Ovary (tissue), 9 donors: ENCODE measurements around the gene ASIP. TPM values are rescaled to one million over a fixed set of nuclear protein-coding genes. Genes with fewer than 3 reads are reported as not detected.
A peak's percentile ranks its signal among the peaks of the same experiment; 100 is the strongest.

Experiments used
- DNase-seq, 5 donors: peaks; one replicate each; pipeline ENCODE4 v3.0.0-alpha.2; 2019 to 2020
- H3K27ac ChIP-seq, 2 donors: fragments of 200-600 bp; one replicate each; pipeline versions ENCODE4 v1.5.1 to v1.8.0; 2019 to 2022
- H3K27me3 ChIP-seq: fragments of 200-600 bp; one replicate; pipeline ENCODE4 v1.8.0; 2022
- H3K36me3 ChIP-seq: fragments of 200-600 bp; sonication (generic); one replicate; pipeline ENCODE4 v1.5.1; 2019
- H3K4me1 ChIP-seq: one replicate; pipeline ENCODE4 v1.8.1; 2013; ENCODE audit warnings: mild to moderate bottlenecking, moderate library complexity; ENCODE audit not compliant: insufficient read depth
- H3K4me3 ChIP-seq: fragments of 200-600 bp; sonication (generic); one replicate; pipeline ENCODE4 v1.5.1; 2017
- H3K9me3 ChIP-seq, 2 donors: fragments of 200-600 bp in 1 of 2; sonication (generic) in 1 of 2; one replicate each; pipeline versions ENCODE4 v1.5.1 to v1.8.1; 2013 to 2019; ENCODE audit warnings: mild to moderate bottlenecking in 1 of 2, moderate library complexity in 1 of 2
- EP300 ChIP-seq: sonication (generic); formaldehyde crosslinking; IDR thresholded peaks from one replicate; pipeline ENCODE4 v1.6.1; 2017; ENCODE audit warnings: antibody characterized with exemption
- POLR2A ChIP-seq: fragments of 450-650 bp; IDR thresholded peaks from one replicate; pipeline ENCODE4 v1.6.1; 2017; ENCODE audit warnings: antibody characterized with exemption, mild to moderate bottlenecking, moderate library complexity
- WGBS, 3 donors: extraction: QIAGEN DNeasy Blood & Tissue Kit in 1 of 3; methylation state at CpG; one replicate each; pipeline versions ENCODE4 v1.1.5 to v1.1.7; 2013 to 2017; 5-methylcytosine and 5-hydroxymethylcytosine counted together
- intact Hi-C, 4 donors: fragments of 100-400 bp; cut with DNase I; formaldehyde crosslinking; loops; one replicate each; pipeline versions ENCODE4 v1.11.0 to v1.15.1; 2022 to 2023
- polyA plus RNA-seq, 2 donors: library from polyadenylated mRNA; stranded (reverse); fragments of 200-250 nt in 1 of 2; fragments of 350-450 nt in 1 of 2; fragmentation: Illumina TruSeq in 1 of 2; extraction: RNeasy Lipid Tissue Mini Kit (QIAGEN cat#74804) in 1 of 2; gene quantifications; one replicate each; pipeline ENCODE4 v1.2.3, GENCODE V29; 2013 to 2014
- total RNA-seq, 7 donors: library from RNA; depleted of rRNA in 2 of 7; stranded (reverse); fragments of >200 nt in 2 of 7; fragmentation: NEBNext Ultra II Directional in 3 of 7; extraction: Animal tissue kit (Norgen Biotek cat#: 25700) in 3 of 7; gene quantifications; one replicate each; pipeline versions ENCODE4 v1.1.0 to v1.2.4, GENCODE V29; 2016 to 2023
- TF ChIP-seq, protein P1 (sequence below), 3 donors: fragments of 450-650 bp in 2 of 3; fragments of 200-600 bp in 1 of 3; IDR thresholded peaks; one replicate each; pipeline versions ENCODE4 v1.5.1 to v1.8.0; 2016 to 2022; ENCODE audit warnings: antibody characterized with exemption in 3 of 3, mild to moderate bottlenecking in 1 of 3
- donor health status: DM: no; HTN: no; CAD: no; lungs with moderate emphysema.
- donor health status: DM: no; HTN: no; CAD: no.
- donor health status: Bipolar disorder and iron deficiency.
- donor health status: DM: yes; HTN: yes; CAD: no.
- donor health status: DM: no; HTN: no; CAD: no.
- donor health status: DM: yes; HTN: yes; CAD: no.

The ASIP gene
- total and polyA plus RNA-seq, 9 donors: 0.37 to 57.1 (median 22.5) TPM

DNA sequence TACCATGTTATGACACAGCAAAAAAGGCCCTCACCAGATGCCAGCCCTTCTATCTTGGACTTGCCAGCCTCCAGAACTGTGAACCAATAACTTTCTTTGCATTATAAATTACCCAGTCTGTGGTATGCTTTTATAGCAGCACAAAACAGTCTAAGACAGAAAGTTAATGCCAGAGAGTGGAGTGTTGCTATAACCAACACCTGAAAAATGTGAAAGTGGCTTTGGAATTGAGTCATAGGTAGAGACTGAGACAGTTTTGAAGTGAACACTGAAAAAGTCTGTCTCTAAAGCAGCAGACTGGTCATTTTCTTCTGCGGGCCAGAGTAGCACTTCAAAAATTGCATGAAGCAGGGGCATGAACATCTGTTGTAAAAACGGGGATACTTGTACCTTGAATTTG is 28.0 kb upstream of the ASIP start:
- no peak for DNase-seq
- 87 to 90% (median 88%) methylated on average over 2 of the region's 2 CpGs for WGBS, 3 donors
- intact Hi-C loops: no loop called here
- no peak overlapping the region for H3K4me3 ChIP-seq
- H3K4me1 ChIP-seq: no peaks in the 10 kb centered on the region
- H3K27ac ChIP-seq: no peak overlapping the region
- TF ChIP-seq, protein P1, sequence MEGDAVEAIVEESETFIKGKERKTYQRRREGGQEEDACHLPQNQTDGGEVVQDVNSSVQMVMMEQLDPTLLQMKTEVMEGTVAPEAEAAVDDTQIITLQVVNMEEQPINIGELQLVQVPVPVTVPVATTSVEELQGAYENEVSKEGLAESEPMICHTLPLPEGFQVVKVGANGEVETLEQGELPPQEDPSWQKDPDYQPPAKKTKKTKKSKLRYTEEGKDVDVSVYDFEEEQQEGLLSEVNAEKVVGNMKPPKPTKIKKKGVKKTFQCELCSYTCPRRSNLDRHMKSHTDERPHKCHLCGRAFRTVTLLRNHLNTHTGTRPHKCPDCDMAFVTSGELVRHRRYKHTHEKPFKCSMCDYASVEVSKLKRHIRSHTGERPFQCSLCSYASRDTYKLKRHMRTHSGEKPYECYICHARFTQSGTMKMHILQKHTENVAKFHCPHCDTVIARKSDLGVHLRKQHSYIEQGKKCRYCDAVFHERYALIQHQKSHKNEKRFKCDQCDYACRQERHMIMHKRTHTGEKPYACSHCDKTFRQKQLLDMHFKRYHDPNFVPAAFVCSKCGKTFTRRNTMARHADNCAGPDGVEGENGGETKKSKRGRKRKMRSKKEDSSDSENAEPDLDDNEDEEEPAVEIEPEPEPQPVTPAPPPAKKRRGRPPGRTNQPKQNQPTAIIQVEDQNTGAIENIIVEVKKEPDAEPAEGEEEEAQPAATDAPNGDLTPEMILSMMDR (IDR thresholded peaks at IDR 0.05): no peak
- TF ChIP-seq EP300: no peak
- H3K9me3 ChIP-seq: no peaks in the 10 kb centered on the region
- H3K27me3 ChIP-seq: no peaks in the 10 kb centered on the region
- no peaks in the 10 kb centered on the region for H3K36me3 ChIP-seq

DNA sequence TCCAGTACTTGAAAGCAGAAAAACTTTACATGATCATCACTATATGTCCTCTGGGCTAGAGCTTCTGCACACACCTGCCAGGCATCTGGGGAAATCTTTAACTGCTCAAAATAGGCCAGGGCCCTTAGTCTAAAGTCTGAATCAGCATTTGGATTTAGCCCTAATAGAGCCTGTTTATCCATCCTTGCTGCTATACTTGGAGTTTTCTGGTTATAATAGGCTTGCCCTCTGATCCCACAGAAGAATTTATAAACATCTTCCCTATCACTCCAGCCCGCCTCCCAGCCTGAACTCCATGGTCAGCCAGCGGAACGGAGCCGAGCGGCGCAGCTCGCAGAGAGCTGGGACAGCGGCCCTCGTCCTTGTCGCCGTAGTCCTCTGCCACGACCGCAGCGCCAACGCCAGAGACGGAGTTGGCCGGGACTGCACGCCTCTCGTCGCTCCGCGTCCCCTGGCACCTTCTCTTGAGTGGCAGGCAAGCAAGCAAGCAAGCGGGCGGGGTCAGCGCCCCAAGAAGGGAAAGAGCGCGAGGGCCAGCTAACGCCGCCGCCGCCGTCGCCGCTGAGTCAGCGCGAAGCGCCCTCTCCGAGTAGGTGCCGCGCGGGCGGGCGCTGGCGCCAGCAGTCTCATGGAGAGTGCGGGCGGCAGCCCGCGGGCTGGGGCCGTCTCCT is 25.4 kb upstream of the ASIP start:
- peak overlapping the region; percentile 54 to 81 for H3K27ac ChIP-seq
- H3K36me3 ChIP-seq: no peaks in the 10 kb centered on the region
- 0 to 1% (median 0%) methylated on average over 43 to 49 of the region's 49 CpGs for WGBS, 3 donors
- TF ChIP-seq, protein P1 (IDR thresholded peaks at IDR 0.05): no peak
- TF ChIP-seq EP300 (no peak), POLR2A (no peak)
- peak overlapping the region; percentile 64 for H3K4me3 ChIP-seq
- H3K9me3 ChIP-seq: no peaks in the 10 kb centered on the region
- intact Hi-C loops: no loop called here
- H3K4me1 ChIP-seq: no peaks in the 10 kb centered on the region
- no peaks in the 10 kb centered on the region for H3K27me3 ChIP-seq
- DNase-seq: peak; percentile 71 to 85 (median 79)

DNA sequence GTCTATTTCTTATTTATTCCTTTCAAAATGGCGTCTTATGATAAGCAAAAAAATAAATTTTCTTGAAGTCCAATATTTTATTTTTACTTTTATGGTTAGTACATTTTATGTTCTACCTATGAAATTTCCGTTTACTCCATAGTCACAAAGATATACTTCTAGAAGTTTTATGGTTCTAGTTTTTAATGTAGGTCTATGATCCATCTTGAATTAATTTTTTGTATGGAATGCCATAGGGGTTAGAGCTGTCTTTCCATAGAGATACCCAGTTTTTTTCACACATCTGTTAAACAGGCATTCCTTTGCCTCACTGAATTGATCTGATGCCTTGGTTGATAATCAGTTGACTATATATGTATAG is 24.9 kb upstream of the ASIP start:
- WGBS, 3 donors: 3 to 13% (median 6%) methylated on average over 2 of the region's 2 CpGs
- H3K27ac ChIP-seq: peak overlapping the region in 1 of 2 donors; percentile 81
- peak overlapping the region; percentile 64 for H3K4me3 ChIP-seq
- DNase-seq: no peak
- TF ChIP-seq POLR2A (no peak), EP300 (no peak)
- TF ChIP-seq, protein P1 (IDR thresholded peaks at IDR 0.05): no peak
- intact Hi-C loops: no loop called here
- no peaks in the 10 kb centered on the region for H3K27me3 ChIP-seq
- no peaks in the 10 kb centered on the region for H3K9me3 ChIP-seq
- H3K36me3 ChIP-seq: no peaks in the 10 kb centered on the region
- no peaks in the 10 kb centered on the region for H3K4me1 ChIP-seq

DNA sequence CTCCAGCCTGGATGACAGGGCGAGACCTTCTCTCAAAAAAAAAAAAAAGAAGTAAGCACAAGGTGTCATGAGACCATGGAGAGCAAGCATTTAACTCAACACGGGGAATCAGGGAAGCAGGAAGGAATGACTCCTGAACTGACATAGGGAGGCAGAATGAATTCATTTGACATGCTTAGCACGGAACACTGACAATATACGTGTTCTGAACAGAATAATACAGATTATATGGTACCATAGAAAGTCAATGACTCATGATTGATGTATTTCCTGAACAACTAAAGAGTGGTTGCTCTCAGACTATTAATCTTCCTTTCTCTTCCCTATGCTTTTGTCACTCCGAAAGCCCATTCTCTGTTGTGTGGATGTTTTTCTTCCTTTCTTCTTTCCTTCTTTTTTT is 20.7 kb upstream of the ASIP start:
- no peaks in the 10 kb centered on the region for H3K4me1 ChIP-seq
- no peak overlapping the region for H3K4me3 ChIP-seq
- intact Hi-C loops: no loop called here
- WGBS, 3 donors: 78 to 89% (median 86%) methylated on average over 5 of the region's 5 CpGs
- H3K9me3 ChIP-seq: no peaks in the 10 kb centered on the region
- no peak overlapping the region for H3K27ac ChIP-seq
- no peak for DNase-seq
- H3K36me3 ChIP-seq: no peaks in the 10 kb centered on the region
- no peaks in the 10 kb centered on the region for H3K27me3 ChIP-seq
- TF ChIP-seq, protein P1 (IDR thresholded peaks at IDR 0.05): no peak
- TF ChIP-seq EP300: no peak
- no peak for TF ChIP-seq POLR2A
